Measurements from ENCODE around the gene CREG1. TPM values are rescaled to one million over a fixed set of nuclear protein-coding genes. Genes with fewer than 3 reads are reported as not detected.

CREG1 gene
- total and polyA plus RNA-seq, 4 donors: 86.8 to 123 (median 95.8) TPM

GRCh38 chr1:167564612-167565270 is 11.2 kb upstream of the CREG1 start:
- no peaks in the 10 kb centered on the region for H3K27me3 ChIP-seq (ENCODE audit: control insufficient read depth in 4 of 4, insufficient read depth in 4 of 4, low read length in 3 of 4)
- no peak overlapping the region for H3K27ac ChIP-seq (ENCODE audit: low read depth in 1 of 2, low read length in 2 of 2)
- no peak for TF ChIP-seq EGR1 (IDR thresholded peaks at IDR 0.05; ENCODE audit: low read depth in 2 of 2)
- TF ChIP-seq FOXA2 (IDR thresholded peaks at IDR 0.05): no peak
- TF ChIP-seq TAF1 (conservative IDR thresholded peaks at IDR 0.05): no peak
- no peak for TF ChIP-seq CTCF (IDR thresholded peaks at IDR 0.05; ENCODE audit: low read depth, low read length, missing input control)
- no peak for TF ChIP-seq NR2F2 (IDR thresholded peaks at IDR 0.05)
- no peak for TF ChIP-seq HNF4G (IDR thresholded peaks at IDR 0.05)
- TF ChIP-seq RXRA (IDR thresholded peaks at IDR 0.05): no peak
- TF ChIP-seq HNF4A (conservative IDR thresholded peaks at IDR 0.05): no peak
- TF ChIP-seq GABPA (IDR thresholded peaks at IDR 0.05 in 1 of 2, conservative IDR thresholded peaks at IDR 0.05 in 1 of 2): no peak
- no peak for TF ChIP-seq ATF3 (IDR thresholded peaks at IDR 0.05)
- no peak for TF ChIP-seq YY1 (IDR thresholded peaks at IDR 0.05)
- no peak for TF ChIP-seq RAD21 (IDR thresholded peaks at IDR 0.05)
- no peak for TF ChIP-seq SP1 (IDR thresholded peaks at IDR 0.05)
- no peak for TF ChIP-seq FOXA1 (IDR thresholded peaks at IDR 0.05)
- TF ChIP-seq MAX (IDR thresholded peaks at IDR 0.05): no peak
- DNase-seq (ENCODE audit: low spot score): no peak
- no peak overlapping the region for H3K9ac ChIP-seq (ENCODE audit: low read depth in 1 of 2, low read length in 2 of 2)
- WGBS: 80% methylated on average over 5 of the region's 5 CpGs
- H3K4me1 ChIP-seq (ENCODE audit: control insufficient read depth in 4 of 4, insufficient read depth in 4 of 4, low read length in 3 of 4): no peaks in the 10 kb centered on the region
- H3K4me3 ChIP-seq (ENCODE audit: low read depth in 1 of 3, low read length in 3 of 3): no peak overlapping the region
- no peaks in the 10 kb centered on the region for H3K36me3 ChIP-seq (ENCODE audit: control insufficient read depth in 4 of 4, insufficient read depth in 3 of 4, low read depth in 1 of 4, low read length in 3 of 4)
- H3K9me3 ChIP-seq (ENCODE audit: control insufficient read depth in 4 of 4, low read length in 3 of 4): no peaks in the 10 kb centered on the region

- Histone ChIP-seq H3K27me3 (ENCODE audit: control insufficient read depth in 4 of 4, insufficient read depth in 4 of 4, low read length in 3 of 4) (no peaks in the 10 kb centered on the region), H3K27ac (ENCODE audit: low read depth in 1 of 2, low read length in 2 of 2) (no peak overlapping the region), H3K9me3 (ENCODE audit: control insufficient read depth in 4 of 4, low read length in 3 of 4) (no peaks in the 10 kb centered on the region), H3K36me3 (ENCODE audit: control insufficient read depth in 4 of 4, insufficient read depth in 3 of 4, low read depth in 1 of 4, low read length in 3 of 4) (no peaks in the 10 kb centered on the region), H3K9ac (ENCODE audit: low read depth in 1 of 2, low read length in 2 of 2) (no peak overlapping the region), H3K4me3 (ENCODE audit: low read depth in 1 of 3, low read length in 3 of 3) (no peak overlapping the region), H3K4me1 (ENCODE audit: control insufficient read depth in 4 of 4, insufficient read depth in 4 of 4, low read length in 3 of 4) (no peaks in the 10 kb centered on the region)
- TF ChIP-seq HNF4G (IDR thresholded peaks at IDR 0.05) (no peak), RXRA (IDR thresholded peaks at IDR 0.05) (no peak), REST (IDR thresholded peaks at IDR 0.05) (no peak), FOXA2 (IDR thresholded peaks at IDR 0.05) (no peak), YY1 (IDR thresholded peaks at IDR 0.05) (no peak), EGR1 (IDR thresholded peaks at IDR 0.05; ENCODE audit: low read depth in 2 of 2) (no peak), ZBTB33 (IDR thresholded peaks at IDR 0.05) (no peak), HNF4A (conservative IDR thresholded peaks at IDR 0.05) (no peak), JUND (IDR thresholded peaks at IDR 0.05) (no peak), RAD21 (IDR thresholded peaks at IDR 0.05) (no peak), ATF3 (IDR thresholded peaks at IDR 0.05) (no peak), GABPA (IDR thresholded peaks at IDR 0.05 in 1 of 2, conservative IDR thresholded peaks at IDR 0.05 in 1 of 2) (no peak), CTCF (IDR thresholded peaks at IDR 0.05; ENCODE audit: low read depth, low read length, missing input control) (no peak), FOXA1 (IDR thresholded peaks at IDR 0.05) (no peak), MAX (IDR thresholded peaks at IDR 0.05) (no peak), SP1 (IDR thresholded peaks at IDR 0.05) (no peak), TAF1 (conservative IDR thresholded peaks at IDR 0.05) (no peak), NR2F2 (IDR thresholded peaks at IDR 0.05) (no peak)
- no peak for DNase-seq (ENCODE audit: low spot score)
- WGBS: 82% methylated on average over 7 of the region's 7 CpGs
Measured at GRCh38 chr1:167563579-167564246, 10.2 kb upstream of the CREG1 start.

All from liver (tissue), 9 donors.